ENCODE data around the gene GRIN3B.

GRCh38 chr19:1038978-1039645, 38.9 kb downstream of the GRIN3B start:
- TF ChIP-seq, protein P1, sequence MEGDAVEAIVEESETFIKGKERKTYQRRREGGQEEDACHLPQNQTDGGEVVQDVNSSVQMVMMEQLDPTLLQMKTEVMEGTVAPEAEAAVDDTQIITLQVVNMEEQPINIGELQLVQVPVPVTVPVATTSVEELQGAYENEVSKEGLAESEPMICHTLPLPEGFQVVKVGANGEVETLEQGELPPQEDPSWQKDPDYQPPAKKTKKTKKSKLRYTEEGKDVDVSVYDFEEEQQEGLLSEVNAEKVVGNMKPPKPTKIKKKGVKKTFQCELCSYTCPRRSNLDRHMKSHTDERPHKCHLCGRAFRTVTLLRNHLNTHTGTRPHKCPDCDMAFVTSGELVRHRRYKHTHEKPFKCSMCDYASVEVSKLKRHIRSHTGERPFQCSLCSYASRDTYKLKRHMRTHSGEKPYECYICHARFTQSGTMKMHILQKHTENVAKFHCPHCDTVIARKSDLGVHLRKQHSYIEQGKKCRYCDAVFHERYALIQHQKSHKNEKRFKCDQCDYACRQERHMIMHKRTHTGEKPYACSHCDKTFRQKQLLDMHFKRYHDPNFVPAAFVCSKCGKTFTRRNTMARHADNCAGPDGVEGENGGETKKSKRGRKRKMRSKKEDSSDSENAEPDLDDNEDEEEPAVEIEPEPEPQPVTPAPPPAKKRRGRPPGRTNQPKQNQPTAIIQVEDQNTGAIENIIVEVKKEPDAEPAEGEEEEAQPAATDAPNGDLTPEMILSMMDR (conservative IDR thresholded peaks at IDR 0.05) = no peak
- TF ChIP-seq EZH2 (IDR thresholded peaks at IDR 0.05; ENCODE audit: low read depth) = no peak

Measured in PC-9 (cell line).